Measurements from ENCODE around the gene SLC25A25. TPM values are rescaled to one million over a fixed set of nuclear protein-coding genes. Genes with fewer than 3 reads are reported as not detected.
"Not testable (repeated sequence)": the region's sequence is repeated elsewhere in the genome, so short reads cannot be mapped to it uniquely, and the experiment has no call there.

The SLC25A25 gene
- total RNA-seq, 1 donor from 2014 or later: 27.9 TPM

- no peak for DNase-seq
Measured at GRCh38 chr9:128109050-128109709, 41.1 kb downstream of the SLC25A25 start.

GRCh38 chr9:128111726-128112125 is 43.7 kb downstream of the SLC25A25 start:
- not testable (repeated sequence) for DNase-seq

- DNase-seq: no peak
Measured at GRCh38 chr9:128113526-128114325, 45.7 kb downstream of the SLC25A25 start.

- no peak for DNase-seq
Measured at GRCh38 chr9:128114326-128115186, 46.5 kb downstream of the SLC25A25 start.

GRCh38 chr9:128115187-128116103 is 47.4 kb downstream of the SLC25A25 start:
- no peak for DNase-seq

- no peak for DNase-seq
Measured at GRCh38 chr9:128116104-128117083, 48.4 kb downstream of the SLC25A25 start.

DNA sequence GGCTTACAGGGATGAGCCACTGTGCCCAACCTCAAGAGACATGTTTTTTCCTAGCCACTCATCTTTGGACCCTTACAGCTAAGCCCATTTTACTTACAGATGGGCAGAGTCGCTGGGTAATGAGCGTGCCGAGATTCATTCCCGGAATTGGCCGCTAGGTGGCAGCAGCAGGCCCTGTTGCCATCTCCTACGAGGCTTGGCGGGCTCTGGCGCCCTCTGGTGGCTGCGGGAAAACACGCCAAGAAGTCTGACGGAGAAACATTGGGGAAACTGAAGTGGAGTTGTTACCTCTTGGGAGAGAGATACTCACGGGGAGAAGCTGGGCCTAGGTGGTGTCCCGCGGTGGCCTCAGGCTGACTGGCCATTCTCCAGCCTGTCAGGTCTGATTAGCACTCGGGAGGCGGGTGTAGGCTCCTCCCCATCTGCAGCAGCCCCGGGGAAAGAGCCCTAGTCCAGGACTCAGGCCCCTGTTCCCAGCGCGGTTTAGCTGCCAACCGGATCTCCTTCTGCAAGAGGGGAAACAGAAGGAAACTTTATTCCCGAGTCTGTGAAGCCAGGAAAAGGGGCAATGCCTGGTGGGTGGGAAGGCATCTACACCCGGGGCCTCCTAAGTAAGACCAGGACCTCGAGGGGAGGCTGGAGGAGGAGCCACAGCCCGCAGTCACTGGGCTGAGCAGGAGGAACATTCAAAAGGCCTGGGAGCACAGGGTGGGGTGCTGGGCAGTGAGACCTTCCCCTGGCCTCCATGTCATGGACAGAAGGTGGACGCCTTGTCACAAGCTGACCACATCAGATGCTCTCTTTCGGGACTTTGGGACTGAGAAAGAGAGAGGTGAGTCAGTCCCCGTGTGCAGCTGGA is 49.8 kb downstream of the SLC25A25 start:
- peak; percentile 90 for DNase-seq

GRCh38 chr9:128118472-128118857 is 50.4 kb downstream of the SLC25A25 start:
- DNase-seq: no peak

GRCh38 chr9:128118971-128119665 is 51.1 kb downstream of the SLC25A25 start:
- no peak for DNase-seq

DNA sequence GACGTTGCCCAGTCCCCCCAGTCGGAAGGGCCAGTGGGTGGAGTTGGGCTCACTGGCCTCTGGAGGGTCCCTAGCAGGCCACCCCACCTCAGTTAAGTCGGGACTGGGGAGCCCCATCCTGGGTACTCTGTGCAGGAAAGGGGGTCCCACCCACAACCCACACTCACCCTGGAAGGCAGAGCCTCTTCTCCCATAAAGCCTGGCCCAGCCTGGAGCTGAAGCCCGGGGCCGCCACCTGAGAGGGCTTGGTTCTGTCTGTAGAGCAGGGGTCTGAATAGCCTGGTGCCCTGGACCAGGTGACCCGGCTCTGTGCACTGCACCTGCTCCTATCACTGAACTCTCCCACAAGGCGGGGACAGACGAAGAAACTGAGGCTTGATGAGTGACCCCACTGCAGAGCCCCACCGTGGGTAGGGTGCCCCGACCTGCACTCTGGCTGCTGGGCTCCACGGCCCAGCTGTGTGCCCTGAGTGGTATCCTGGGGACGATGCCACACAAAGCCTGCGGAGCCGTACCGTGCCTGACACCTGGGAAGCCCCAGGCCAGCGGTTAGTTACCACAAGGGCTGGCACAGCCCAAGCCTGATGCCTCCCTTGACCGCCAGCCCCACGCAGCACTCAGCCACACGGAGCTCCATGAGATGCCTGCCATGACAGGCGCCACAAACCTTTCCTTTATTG is 52.2 kb downstream of the SLC25A25 start:
- DNase-seq: no peak

DNA sequence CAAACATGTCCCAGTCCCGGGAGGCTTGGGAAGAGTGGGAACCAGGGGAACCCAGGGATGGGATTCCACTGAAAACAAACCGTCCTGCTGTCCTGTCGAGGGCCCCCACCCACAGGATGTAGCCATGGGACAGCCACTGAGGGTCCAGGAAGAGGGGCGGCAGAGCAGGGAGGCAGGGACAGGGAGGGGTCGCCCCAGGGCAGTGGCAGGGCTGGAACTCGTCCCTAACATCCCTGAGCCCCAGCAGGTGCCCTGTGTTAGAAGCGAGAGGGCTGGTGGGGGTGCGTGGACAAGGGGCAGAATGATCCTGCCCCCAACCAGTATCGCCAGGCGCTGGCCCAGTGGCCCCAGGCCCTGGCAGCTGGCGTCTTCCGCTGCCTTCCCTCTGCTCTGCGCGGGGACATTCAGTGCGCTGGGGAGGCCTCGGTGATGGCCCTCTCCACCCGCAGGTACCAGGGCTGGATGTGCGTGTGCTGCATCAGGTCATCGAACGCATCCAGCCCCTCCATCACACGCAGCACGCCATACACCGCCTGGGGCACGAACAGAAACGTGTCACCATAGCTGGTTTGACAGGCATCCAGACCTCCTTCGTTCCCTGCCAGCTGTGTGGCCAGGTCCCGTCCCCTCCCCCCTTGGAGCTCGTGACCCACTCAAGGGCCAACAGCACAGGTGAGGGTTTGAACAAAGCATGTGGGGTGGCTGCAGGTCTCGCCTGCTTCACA is 52.9 kb downstream of the SLC25A25 start:
- DNase-seq: no peak

- DNase-seq: no peak
Measured at GRCh38 chr9:128121466-128121810, 53.4 kb downstream of the SLC25A25 start.

DNA sequence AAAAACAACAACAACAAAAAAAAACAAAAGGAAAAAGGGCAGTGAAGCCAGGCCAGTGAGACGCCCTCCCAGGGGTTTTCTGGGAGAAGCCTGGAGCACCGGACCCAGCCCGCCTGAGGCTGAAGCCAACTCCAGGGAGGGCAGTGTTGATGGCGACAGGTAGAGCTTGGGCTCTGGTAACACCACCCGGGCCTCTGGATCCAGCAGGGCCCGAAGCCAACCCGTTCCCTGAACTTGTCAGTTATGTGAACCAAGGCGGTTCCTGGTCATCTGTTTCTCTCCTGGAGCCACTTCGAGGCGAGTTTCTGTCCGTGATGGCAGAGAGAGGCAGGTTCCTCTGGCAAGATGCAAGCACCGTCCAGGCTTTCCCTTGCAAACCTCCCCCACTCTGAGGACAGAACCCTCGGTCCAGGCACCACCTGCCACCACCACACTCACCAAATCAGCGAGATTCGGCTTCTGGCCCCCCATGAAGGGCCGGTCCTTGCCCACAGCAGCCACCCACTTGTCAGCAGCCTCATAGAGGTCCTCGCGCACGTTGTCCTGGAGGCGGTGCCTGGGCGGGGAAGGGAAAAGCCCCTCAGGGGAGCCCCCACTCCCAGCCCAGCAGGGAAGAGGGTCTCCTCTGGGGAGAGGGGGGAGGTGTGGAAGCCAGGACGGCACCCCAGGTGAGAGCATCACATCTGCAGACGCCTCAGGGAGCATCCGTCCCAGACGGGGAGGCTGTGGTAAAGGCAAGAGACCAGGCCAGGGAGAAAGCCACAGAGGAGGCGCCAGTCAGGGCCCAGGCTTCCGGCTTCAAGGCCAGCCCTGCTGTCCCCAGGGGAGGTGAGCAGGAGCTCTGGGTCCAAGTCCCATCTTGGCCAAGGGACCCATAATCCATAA is 54.1 kb downstream of the SLC25A25 start:
- DNase-seq: no peak

DNA sequence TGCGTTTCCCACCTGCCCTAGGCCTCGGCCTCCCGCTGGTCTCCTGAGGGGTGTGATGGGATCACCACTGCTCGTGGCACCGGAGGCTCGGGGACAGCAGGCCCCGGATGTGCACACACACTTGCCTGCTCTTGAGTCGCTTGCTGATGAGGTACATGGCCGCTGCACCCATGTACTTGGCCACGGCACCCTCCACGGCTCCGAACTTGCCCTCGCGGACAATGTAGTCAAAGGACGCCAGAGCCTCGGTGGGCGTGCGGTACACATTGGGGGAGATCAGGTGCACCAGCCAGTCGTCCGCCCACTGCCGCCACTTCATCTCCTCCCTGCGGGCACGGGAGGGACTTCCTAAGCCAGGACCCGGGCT is 54.8 kb downstream of the SLC25A25 start:
- DNase-seq: no peak

DNA sequence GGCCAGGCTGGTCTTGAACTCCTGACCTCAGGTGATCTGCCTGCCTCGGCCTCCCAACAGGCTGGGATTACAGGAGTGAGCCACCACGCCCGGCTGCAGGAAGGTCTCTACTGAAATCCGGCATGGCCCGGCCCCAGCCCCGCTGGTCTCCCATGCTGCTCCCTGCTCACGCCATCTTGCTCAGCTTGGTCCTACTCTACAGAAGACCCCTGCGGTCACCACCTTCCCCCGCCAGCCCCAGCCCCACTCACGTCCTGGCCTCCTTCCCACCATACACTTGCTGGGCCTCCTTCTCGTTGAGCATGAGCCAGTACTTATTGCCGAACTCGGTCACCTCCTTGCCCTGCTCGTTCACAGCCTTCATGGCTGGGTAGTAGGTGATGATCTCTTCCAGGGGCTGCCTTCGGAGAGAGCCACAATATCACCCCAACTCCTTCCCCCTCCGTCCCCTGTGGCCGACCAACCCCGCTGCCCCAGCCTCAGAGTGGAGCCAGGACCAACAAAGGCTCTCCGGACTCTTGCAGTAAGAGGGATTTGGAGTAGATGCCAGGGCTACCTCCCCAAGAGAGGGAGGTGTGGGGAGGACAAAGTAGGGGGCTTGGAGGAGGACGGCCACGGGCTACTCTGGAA is 55.5 kb downstream of the SLC25A25 start:
- DNase-seq: no peak

GRCh38 chr9:128124451-128124850 is 56.4 kb downstream of the SLC25A25 start:
- no peak for DNase-seq

All from skin of body (tissue), 2 donors.